Body of pancreas (tissue), 4 donors: ENCODE data around the gene KIRREL3. TPM values are rescaled to one million over a fixed set of nuclear protein-coding genes. Genes with fewer than 3 reads are reported as not detected.

ENCODE experiments used
- ATAC-seq: fragments of 150-250 bp; one replicate; pipeline ENCODE4 v1.9.1; 2016
- DNase-seq, 4 donors: peaks; one replicate each; pipeline ENCODE4 v3.0.0-alpha.2; 2019
- H3K27ac ChIP-seq, 4 donors: fragments of 200-600 bp; sonication (generic); 1 replicate in 3 of 4; 2 replicates in 1 of 4; pipeline versions ENCODE4 v1.5.1 to v1.6.1; 2016 to 2019; ENCODE audit warnings: mild to moderate bottlenecking in 1 of 4, mixed read lengths in 1 of 4, moderate library complexity in 1 of 4
- H3K27me3 ChIP-seq, 2 donors: fragments of 200-600 bp; sonication (generic); one replicate each; pipeline ENCODE4 v1.6.0; 2016; ENCODE audit warnings: mild to moderate bottlenecking in 1 of 2
- H3K36me3 ChIP-seq, 2 donors: fragments of 200-600 bp; sonication (generic); replicated peaks in 1 of 2; 2 replicates each; pipeline ENCODE4 v1.5.1; 2016; ENCODE audit warnings: low read depth in 2 of 2; ENCODE audit not compliant: insufficient read depth in 1 of 2
- H3K4me1 ChIP-seq: fragments of 200-600 bp; sonication (generic); one replicate; pipeline ENCODE4 v1.6.0; 2016
- H3K4me3 ChIP-seq, 2 donors: fragments of 200-600 bp; sonication (generic); 1 replicate in 1 of 2; 2 replicates in 1 of 2; pipeline ENCODE4 v1.5.1; 2016 to 2019
- H3K9me3 ChIP-seq, 3 donors: fragments of 200-600 bp; sonication (generic); 1 replicate in 2 of 3; 2 replicates in 1 of 3; pipeline ENCODE4 v1.5.1; 2016
- CTCF ChIP-seq, 7 experiments: fragments of 450-650 bp in 4 of 7; fragments of 200-600 bp in 3 of 7; sonication (generic) in 3 of 7; IDR thresholded peaks; one replicate each; pipeline ENCODE4 v1.5.1; 2016 to 2019; ENCODE audit warnings: antibody characterized with exemption in 7 of 7
- POLR2A ChIP-seq, 3 donors: fragments of 450-650 bp; IDR thresholded peaks; one replicate each; pipeline ENCODE4 v1.6.1; 2016; ENCODE audit warnings: antibody characterized with exemption in 3 of 3, mild to moderate bottlenecking in 2 of 3
- WGBS, 2 donors: methylation state at CpG; one replicate each; pipeline ENCODE4 v1.1.5; 2017; 5-methylcytosine and 5-hydroxymethylcytosine counted together
- intact Hi-C: fragments of 100-400 bp; cut with DNase I; formaldehyde crosslinking; loops from one replicate; pipeline ENCODE4 v1.15.1; 2023
- total RNA-seq, 2 donors: library from RNA; depleted of rRNA; stranded (reverse); fragments of >200 nt; gene quantifications; one replicate each; pipeline ENCODE4 v1.1.0, GENCODE V29; 2016

KIRREL3 gene
- total RNA-seq, 2 donors from 2014 or later = 0.26 TPM; not detected in 1

- no peaks in the 10 kb centered on the region for H3K4me1 ChIP-seq
- H3K4me3 ChIP-seq = no peak overlapping the region
- H3K27me3 ChIP-seq = no peaks in the 10 kb centered on the region
- 76 to 77% methylated on average over 11 of the region's 11 CpGs for WGBS, 2 donors
- H3K27ac ChIP-seq = no peak overlapping the region
- intact Hi-C loops = no loop called here
- H3K9me3 ChIP-seq = no peaks in the 10 kb centered on the region
- TF ChIP-seq CTCF (IDR thresholded peaks at IDR 0.05) = no peak
- no peak for TF ChIP-seq POLR2A (IDR thresholded peaks at IDR 0.05)
- no peaks in the 10 kb centered on the region for H3K36me3 ChIP-seq
- DNase-seq (no peak), ATAC-seq (no peak)
Observed at GRCh38 chr11:126450806-126451205, 549.8 kb downstream of the KIRREL3 start.

- H3K4me3 ChIP-seq = no peak overlapping the region
- H3K27me3 ChIP-seq = no peaks in the 10 kb centered on the region
- ATAC-seq (no peak), DNase-seq (no peak)
- no peaks in the 10 kb centered on the region for H3K36me3 ChIP-seq
- H3K27ac ChIP-seq = no peak overlapping the region
- WGBS, 2 donors = 74 to 84% methylated on average over 7 of the region's 7 CpGs
- TF ChIP-seq CTCF (IDR thresholded peaks at IDR 0.05) (no peak), POLR2A (IDR thresholded peaks at IDR 0.05) (no peak)
- intact Hi-C loops = no loop called here
- no peaks in the 10 kb centered on the region for H3K4me1 ChIP-seq
- H3K9me3 ChIP-seq = no peaks in the 10 kb centered on the region
Observed at GRCh38 chr11:126450198-126450597, 550.4 kb downstream of the KIRREL3 start.

- 51 to 94% methylated on average over 5 to 10 of the region's 10 CpGs for WGBS, 2 donors
- intact Hi-C loops = loop anchor here (10.0 kb wide), 1 partner anchor 558 kb away; the partner anchor contains the start of gene KIRREL3
Observed at GRCh38 chr11:126446581-126446980, 554.0 kb downstream of the KIRREL3 start.

GRCh38 chr11:126444072-126444471 is 556.5 kb downstream of the KIRREL3 start:
- peaks cover 0 to 12% of the 10 kb centered on the region in 2 donors for H3K27me3 ChIP-seq
- H3K27ac ChIP-seq = no peak overlapping the region
- ATAC-seq = no peak
- H3K4me1 ChIP-seq = peaks cover 9% of the 10 kb centered on the region
- TF ChIP-seq CTCF (IDR thresholded peaks at IDR 0.05) (no peak), POLR2A (IDR thresholded peaks at IDR 0.05) (no peak)
- WGBS, 2 donors = 46 to 61% methylated on average over 7 of the region's 7 CpGs
- H3K36me3 ChIP-seq = no peaks in the 10 kb centered on the region
- no peak for DNase-seq
- H3K9me3 ChIP-seq = no peaks in the 10 kb centered on the region
- intact Hi-C loops = loop anchor here (10.0 kb wide), 1 partner anchor 561 kb away; the partner anchor contains the start of gene KIRREL3
- H3K4me3 ChIP-seq = no peak overlapping the region

More at GRCh38 chr11:126446581-126446980, 554.0 kb downstream of the KIRREL3 start:
- no peak for ATAC-seq
- no peaks in the 10 kb centered on the region for H3K9me3 ChIP-seq
- DNase-seq = no peak
- no peaks in the 10 kb centered on the region for H3K36me3 ChIP-seq
- H3K4me1 ChIP-seq = no peaks in the 10 kb centered on the region
- H3K27ac ChIP-seq = no peak overlapping the region
- no peak overlapping the region for H3K4me3 ChIP-seq
- H3K27me3 ChIP-seq = no peaks in the 10 kb centered on the region
- TF ChIP-seq POLR2A (IDR thresholded peaks at IDR 0.05) = no peak
- TF ChIP-seq CTCF (IDR thresholded peaks at IDR 0.05) = no peak

GRCh38 chr11:126443120-126443519 is 557.5 kb downstream of the KIRREL3 start:
- Histone ChIP-seq H3K36me3 (no peaks in the 10 kb centered on the region), H3K27ac (no peak overlapping the region), H3K27me3 (peaks cover 0 to 12% of the 10 kb centered on the region in 2 donors), H3K4me3 (no peak overlapping the region), H3K9me3 (no peaks in the 10 kb centered on the region), H3K4me1 (peaks cover 9% of the 10 kb centered on the region)
- no peak for ATAC-seq
- WGBS, 2 donors = 30 to 40% methylated on average over 9 to 13 of the region's 13 CpGs
- TF ChIP-seq POLR2A (IDR thresholded peaks at IDR 0.05) (no peak), CTCF (IDR thresholded peaks at IDR 0.05) (no peak)
- intact Hi-C loops = loop anchor here (10.0 kb wide), 1 partner anchor 562 kb away; the partner anchor contains the start of gene KIRREL3
- DNase-seq = no peak
